HG02642 (cell line): ENCODE data around the gene CTNNA2.

Experiments used
- ATAC-seq: cut with Tn5 transposase; IDR thresholded peaks from one replicate; pipeline ENCODE4 v1.9.1; 2021; ENCODE audit warnings: mild to moderate bottlenecking; ENCODE audit not compliant: unreplicated experiment, poor library complexity

Gene CTNNA2

DNA sequence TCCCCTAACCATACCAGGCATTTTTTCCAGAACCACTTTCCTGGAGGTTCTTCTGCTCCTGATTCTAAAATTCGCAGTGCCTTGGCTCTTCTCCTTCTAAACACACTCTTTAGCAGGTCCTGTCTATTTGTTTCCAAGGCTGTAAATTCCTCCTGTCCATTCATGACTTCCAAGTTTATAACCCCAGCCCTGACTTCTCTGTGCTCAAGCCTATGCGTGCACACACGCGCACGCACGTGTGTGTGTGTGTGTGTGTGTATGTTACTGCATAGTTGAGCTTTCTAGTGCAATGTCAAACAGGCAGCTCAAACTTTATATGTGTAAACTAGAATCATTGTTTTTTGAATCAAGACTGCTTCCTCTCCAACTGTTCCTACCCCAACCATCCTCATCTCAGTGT is 454.0 kb downstream of the CTNNA2 start:
- ATAC-seq, result no peak

DNA sequence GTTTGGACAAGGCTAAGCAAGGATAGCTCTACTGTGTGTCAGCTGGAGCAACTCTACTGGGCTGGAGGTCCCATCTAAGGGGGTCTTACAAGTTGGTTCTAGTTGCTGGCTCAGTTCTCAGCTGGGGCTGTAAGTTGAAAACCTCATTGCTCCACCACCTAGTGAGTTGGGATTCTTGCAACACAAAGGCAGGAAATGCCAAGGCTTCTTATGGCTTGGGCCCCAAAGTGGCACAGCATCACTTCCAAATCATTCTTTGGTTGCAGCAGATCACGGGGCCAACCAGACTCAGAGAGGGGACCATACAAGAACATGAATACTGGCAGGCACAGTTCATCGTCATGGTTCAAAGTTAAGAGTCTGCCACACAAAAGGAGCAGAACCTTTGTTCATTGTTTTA is 459.0 kb downstream of the CTNNA2 start:
- no peak for ATAC-seq

DNA sequence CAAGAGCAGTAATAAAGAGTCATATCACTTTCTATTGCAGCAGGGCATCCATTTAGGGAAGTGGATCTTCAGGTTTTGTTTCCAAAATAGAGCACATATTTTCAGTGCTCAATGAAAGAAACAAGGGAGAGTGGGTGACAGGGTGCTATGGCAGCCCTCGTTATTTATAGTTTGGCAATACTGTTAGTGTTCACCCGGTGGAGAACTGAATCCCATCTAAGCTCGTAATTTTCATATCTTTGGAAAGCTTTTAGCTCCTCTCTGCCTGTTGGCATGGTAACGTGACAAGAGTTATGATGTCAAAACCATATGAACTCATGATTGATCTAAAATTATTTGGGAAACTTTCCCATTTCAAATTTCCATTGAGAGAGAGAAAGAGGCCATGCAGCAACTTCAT is 459.8 kb downstream of the CTNNA2 start:
- ATAC-seq, result no peak

DNA sequence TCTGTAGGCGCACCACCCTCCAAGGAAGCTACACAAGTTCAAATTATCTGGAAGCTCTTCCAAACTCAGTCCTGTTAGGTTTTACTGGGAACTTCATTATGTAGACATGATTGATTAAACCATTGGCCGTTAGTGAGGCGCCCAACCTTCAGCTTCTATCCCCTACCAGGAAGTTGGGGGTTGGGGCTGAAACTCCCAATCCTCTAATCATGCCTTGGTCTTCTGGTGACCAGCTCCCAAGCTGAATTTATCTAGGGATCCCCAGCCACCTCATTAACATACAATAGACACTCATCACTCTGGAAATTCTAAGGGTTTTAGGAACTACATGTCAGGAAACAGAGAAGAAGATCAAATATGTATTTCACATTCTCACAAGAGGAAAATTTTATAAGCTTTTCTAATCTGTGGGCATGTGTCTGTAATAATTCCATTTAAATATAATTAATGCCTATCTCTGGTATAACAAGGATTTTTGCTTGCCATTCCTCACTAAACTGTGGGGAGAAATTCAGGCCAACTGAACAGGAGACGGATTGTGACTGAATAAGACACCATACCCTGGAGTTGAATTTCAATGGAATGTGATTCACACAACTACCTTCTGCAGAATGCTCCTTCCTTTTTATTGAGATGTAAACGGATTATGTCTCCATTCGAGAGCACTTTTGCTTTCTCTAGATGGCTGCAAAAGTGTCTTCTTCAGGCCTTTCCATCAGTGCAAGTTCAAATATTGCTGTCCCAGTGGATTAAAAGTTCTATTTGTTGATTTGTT is 463.1 kb downstream of the CTNNA2 start:
- no peak for ATAC-seq

DNA sequence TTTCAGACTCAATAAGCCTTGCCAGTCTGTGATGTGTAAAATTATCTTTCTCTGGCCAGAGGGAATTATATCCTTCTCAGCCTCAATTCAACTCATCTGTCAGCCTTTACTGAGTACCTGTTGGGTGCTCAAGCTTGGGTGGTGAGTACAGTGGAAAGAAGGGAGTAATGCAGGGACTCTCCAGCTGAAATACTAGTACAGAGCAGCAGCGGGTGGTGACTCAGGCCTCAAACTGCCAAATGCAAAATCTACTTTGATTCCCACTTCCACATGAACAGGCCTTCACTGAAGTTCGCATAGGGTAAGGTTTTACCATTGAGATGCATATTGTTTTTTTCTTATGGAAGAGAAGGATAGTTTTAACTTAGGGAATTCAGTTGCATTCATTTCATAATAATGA is 464.9 kb downstream of the CTNNA2 start:
- ATAC-seq, result no peak

DNA sequence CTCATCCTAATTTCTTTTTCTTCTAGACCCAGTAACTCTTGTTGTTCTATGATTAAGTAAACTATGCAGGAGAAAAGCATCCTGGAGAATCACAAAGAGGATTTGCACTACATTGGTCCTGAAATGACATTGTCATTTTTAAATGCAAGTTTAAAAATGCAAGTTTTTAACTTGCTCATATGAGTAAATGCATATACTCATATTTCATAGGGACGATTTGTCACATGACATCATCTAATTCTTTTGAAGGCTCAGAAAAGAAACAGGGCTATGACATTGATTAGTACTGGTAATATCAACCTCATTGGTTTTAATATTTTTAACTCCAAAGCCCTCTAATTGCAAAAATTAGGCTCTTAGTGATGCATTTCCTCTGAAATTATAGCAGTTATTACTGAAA is 467.3 kb downstream of the CTNNA2 start:
- ATAC-seq, result no peak

DNA sequence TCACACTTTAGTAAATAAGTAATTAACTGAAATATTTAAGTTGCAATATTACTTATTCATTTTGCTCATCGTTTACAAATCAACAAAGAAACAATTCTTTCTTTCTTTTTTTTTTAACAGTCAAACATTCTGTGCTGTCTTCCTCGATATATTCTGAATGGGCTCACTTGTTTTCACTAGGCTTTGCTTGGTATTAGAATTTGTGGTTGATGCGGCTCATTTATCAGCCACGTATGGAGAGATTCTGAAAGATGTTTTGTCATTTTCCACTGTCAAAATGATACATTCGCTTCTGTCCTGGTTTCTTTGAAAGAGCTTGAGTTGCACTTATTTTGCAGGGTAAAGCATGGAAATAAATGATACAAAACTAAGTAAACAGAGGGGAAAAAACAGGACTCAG is 468.0 kb downstream of the CTNNA2 start:
- ATAC-seq, result no peak

DNA sequence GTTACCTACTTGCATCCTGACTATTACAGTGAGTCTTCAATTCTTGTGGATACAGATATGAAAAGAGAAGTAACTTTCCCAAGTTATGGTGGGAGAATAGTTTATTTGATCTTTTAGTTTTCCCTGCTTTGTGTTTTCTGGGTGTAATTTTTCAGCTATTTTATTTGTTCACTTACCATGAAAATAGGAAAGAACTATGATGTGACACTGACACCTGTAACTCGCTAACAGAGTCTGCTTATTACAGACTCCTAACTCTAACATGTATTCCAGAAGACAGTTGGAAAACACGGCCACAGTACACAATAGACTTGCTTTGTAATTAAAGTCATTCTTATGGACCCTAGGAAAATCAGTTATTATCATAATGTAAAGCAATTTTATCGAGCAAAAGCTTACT is 468.5 kb downstream of the CTNNA2 start:
- ATAC-seq, result no peak

DNA sequence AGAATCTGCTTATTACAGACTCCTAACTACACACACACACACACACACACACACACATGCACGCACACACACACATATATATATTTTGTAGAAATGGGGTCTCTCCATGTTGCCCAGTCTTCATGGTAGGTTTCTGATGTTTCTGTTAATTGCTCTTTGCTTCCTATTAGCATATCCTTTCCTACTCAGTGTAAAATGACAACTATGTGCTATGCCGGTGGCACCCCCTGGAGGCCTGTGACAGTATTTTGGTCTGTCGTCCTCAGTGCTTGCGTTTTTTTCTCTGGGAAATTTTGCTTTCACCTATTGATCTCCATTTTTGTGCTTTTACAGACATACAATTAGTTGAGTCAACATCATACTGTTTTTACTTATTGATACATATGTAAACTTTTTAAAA is 469.6 kb downstream of the CTNNA2 start:
- no peak for ATAC-seq

DNA sequence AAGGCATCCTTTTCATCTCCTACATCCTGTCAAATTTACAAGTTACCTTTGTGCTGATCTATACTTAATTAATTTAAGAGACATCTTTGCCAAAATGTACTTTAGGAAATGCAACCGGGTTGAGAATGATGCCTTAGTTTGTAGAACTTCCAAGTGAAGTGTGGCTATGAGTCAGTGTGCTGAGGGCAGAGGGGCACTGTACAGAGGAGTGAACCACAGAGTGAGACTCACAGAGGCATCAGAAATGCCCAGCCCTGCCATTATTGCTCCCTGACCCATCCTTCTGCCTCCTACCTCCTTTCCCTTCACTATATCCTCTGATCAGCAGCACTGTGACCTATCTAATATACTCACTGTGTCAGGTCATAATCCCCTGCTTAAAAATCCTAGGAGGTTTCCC is 471.6 kb downstream of the CTNNA2 start:
- no peak for ATAC-seq

DNA sequence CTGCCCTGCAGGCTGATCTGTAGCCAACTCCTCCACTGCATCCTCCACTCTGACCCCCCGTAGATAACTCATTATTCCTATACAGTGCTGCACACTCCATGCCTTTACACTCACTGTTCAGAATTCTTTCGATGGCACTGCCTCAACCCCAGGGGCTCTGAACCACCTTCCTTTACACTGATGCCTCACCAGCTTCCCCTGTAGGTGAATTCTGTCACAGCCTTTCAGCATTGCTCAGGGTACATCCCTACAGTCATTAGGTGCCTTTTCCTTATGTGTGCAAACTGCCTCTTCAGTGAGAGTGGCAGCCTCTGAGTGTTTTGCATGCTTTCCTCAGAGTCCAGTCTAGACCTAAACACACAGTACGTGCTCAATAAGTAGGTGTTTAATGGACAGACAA is 472.3 kb downstream of the CTNNA2 start:
- no peak for ATAC-seq

DNA sequence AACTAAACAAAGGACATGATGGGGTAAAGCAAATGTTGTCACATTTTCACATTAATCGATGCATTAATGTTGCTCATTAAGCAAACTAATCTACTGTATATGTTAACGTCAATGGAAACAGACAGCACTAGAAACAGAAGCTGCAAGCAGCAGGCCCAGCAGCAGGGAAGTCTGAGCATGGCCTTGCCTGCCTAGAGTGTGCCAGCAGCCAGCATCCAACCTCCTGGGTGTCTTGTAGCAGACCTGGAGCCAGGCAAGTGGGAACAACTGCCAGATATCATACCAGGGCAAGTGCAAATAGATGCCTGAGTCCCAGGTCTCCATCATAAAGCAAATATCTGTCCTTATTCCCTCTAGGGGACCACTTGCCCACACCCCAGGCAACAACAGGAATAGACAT is 472.7 kb downstream of the CTNNA2 start:
- no peak for ATAC-seq

DNA sequence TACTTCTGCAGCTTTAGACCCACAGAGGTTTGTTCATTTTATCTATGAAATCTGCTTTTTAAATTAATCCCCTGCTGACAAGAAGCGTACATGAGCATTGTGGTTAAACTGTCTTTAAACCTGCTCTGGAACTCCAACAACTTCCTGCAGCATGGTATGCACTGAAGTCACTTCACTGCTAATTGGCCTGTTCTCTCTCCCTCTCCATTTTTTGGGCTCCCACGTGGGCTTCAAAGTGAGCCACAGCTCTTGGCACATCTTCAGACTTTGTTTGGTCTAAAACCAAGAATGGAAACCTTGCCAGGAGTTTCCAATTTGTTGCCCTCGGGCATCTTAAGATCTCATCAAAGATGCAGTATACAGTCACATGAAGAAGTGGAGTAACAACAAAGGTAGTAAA is 480.3 kb downstream of the CTNNA2 start:
- no peak for ATAC-seq

DNA sequence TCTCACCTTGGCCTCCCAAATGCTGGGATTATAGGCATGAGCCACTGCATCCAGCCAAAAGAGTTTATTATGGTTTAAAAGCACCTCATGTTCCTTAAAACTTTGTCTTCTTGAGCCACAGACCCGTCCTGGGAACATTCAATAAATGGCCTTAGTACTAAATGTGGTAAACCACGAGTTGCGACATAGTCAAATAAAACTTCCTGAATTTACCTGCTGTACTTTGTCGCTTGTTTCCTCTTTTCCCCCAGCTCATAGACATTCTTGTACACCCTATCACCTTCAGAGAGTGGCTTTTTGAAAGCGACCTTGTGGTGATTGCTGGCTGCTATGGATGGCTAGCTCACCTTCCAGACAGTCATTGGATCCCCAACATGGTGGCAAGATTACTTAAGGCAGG is 481.3 kb downstream of the CTNNA2 start:
- ATAC-seq, result no peak

DNA sequence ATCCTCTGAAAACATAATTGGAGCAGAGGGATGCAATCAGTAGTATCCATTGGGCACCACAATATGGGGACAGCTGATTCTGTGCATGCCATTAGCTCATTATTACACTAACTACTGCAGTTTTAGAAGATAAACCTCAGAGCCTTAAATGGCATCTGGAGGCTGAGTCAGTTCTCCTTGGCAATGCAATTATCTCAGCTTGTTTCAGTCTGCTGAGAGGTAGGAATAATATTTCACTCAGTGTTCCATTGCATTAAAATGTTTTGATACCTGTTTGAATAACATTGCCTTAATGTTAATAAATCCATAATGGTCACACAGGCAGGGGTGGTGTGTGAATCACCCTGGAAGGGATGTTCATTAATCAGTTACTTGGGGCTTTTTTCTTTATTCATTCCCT is 482.1 kb downstream of the CTNNA2 start:
- ATAC-seq, result no peak

DNA sequence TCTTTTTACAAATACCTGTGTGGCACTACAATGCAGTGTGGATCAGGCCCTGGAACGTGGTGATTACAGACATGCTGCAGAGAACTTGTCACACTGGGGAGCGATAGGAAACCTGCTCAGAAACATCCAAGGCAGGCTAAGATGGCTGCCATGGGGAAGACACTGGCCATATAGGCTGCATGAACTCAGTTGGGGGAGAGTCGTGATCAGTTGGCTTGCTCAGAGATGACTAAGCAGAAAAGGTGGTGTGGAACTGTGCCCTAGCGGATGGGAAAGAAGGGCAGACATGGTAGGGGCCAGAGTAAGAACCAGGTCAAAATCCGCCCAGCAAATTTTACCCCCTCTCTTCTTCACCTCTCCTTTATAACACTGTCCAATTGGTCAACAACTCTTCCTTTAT is 483.9 kb downstream of the CTNNA2 start:
- ATAC-seq, result no peak

DNA sequence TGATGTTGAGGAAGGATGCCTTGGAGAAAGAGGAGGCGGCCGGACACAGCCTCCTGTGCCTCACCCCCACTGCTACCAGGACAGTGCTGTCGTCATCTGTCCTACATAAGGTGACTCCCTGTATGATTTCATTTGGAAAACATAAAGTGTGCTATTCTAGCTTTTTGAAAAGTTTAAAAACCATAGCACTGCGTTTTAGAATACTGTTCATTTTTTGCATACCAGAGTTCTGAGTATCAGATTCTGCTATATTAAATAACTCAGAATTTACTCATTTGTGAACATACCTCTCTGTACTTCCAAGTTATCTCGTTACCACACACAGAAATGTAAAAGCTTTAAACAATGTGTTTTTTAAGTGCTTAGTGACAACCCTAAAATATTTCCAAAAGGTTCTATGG is 488.9 kb downstream of the CTNNA2 start:
- ATAC-seq, result no peak

DNA sequence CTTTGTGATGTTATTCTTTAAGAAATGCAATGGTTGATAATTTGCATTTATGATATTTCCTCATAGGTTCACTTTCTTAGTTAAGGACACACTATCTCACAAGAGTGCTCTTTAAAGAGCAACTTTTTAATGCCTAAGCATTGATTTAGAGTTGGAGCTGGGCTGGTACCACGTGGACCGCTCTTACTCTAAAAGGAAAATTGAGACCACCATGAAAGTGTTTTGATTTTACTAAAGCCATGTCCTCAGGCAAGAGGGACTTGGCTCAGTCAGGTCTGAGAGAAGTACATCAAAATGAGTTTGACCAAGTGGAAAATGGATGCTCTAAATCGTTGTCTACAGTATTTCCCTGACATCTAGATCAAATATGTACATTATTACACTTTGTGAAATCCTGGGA is 489.3 kb downstream of the CTNNA2 start:
- ATAC-seq, result no peak

DNA sequence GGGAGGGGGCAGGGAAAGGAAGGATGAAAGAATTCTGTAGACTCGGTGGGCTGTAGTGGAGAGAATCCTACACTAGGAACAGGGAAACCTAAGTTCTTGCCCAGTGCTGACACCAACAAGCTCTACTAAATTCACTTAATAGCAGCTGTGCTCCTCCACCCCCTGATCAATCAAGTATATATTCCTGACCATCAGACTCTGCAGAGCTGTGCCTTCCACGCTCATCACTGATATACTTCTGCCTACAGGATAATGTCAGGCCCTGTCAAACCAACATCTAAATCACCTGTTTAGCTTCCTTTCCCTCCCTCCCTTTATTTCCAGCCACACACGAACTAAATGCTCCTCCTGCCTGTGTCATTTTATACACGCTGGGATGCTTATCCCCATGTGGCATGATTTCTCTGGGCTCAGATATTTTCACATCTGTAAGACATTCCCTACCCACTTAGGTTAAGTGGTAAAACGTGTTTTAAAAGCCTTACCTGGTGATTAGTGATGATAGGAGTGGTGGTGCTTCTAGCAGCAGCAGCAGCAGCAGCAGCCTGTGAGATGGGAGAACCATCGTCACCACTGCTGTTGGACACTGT is 489.8 kb downstream of the CTNNA2 start:
- no peak for ATAC-seq

DNA sequence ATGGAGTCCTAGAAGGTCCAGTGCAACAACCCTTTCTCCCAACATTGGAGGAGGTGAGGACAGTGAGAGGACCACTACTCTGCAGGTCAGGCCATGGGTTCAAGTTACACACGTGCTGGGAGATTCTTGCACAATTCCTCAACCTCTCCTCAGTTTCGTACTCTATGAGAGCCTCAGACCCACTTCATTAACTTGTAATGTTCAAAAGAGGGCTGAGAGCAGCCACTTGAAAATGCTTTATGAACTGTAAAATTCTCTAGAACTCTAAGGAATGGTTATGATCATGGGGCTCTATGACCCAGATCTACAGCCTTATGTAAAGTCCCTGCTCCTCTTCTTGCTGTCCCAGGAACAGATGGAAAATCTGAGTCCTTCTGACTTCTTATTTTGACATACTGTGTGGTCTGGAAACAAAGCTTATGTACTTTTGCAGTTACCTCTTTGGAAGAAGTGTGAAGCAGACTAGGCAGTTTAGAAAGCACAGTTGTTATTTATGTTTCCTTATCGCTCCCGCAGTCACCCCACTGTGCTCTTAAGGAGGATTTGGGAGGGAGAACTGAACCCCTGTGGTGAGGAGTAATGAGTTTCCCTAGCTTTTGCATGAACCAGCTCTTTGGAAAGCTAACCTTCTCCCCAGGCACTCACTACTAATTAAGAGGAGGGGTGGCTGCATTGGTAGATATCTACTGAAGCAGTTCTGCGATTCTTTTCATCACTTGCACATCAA is 495.1 kb downstream of the CTNNA2 start:
- ATAC-seq, result no peak

DNA sequence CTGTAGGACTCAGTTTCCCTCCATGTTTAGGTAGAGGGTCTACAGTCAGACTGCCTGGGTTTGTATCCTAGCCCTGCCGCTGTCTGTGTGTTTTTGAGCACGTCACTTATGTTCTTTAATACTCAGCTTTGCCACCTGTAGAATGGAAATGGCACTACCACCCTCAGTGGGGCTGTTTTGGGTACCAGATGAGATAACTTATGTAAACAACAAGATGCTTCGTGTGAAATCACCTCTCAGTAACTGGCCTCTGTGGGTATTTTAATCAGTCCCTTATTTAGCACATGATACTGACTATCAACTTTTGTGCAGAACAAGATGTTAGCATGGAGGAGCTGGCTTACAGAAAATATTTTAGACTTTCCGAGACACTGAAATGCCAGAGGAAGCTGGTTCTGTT is 495.7 kb downstream of the CTNNA2 start:
- ATAC-seq, result no peak

DNA sequence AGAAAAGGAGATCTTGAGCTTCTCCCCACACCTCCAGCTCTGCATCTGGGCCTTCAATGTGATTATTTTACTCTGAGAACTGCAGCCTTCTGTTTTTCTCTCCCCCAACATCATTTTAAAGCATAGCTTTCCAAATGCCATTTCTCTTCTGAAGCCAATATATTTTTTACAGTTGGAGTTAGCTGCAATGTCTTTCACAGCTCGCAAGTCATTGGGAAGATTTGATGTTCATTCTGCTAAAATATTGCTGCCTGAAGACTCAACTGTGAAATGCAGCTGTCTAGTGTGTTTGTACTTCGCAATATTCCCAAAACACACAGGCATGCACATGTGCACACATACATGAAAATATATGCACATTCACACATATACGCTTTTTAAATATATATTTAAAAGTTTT is 496.4 kb downstream of the CTNNA2 start:
- no peak for ATAC-seq
